Renal cortical epithelial cell (primary cell): ENCODE data around the gene KRT33A. TPM values are rescaled to one million over a fixed set of nuclear protein-coding genes. Genes with fewer than 3 reads are reported as not detected.

ENCODE experiments used
- DNase-seq: peaks from one replicate; pipeline ENCODE4 v3.0.0-alpha.2; 2011; ENCODE audit warnings: low read depth
- total RNA-seq: library from RNA; depleted of rRNA; stranded (reverse); fragments of >200 nt; gene quantifications from 2 replicates; pipeline ENCODE4 v1.2.3, GENCODE V29; 2014

The KRT33A gene
- total RNA-seq, 1 donor from 2014 or later, result not detected

DNA sequence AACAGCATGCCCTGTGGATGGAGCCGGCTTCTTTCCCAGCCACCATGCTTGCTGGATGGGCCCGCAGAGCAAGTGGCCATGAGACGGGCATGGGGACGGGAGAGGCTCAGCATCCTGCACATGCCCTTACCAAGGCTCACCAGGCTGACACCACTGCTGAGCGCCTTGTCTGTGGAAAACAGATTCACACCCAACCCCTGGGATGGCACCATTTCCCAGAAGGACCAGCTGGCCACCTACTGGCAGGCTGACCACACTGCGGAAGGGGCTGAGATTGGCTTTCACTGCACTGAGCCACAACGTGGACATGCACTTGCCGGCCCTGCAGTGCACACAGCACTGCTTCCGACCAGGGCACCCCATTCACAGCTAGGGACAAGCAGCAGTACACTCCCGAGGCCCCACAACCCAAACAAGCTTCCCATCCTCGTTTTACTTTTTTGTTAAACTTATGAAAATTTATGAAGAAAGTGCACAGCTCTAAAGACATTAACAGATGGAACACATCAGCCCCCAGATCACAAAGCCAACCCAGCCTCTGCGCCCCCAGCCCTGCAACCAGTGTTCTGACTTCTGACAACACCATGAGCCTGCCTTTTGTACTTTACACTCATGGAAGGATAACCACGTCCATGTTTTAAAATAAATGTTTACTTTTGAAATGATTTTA lies 21.2 kb downstream of the KRT33A start:
- DNase-seq, result peak; percentile 44

DNA sequence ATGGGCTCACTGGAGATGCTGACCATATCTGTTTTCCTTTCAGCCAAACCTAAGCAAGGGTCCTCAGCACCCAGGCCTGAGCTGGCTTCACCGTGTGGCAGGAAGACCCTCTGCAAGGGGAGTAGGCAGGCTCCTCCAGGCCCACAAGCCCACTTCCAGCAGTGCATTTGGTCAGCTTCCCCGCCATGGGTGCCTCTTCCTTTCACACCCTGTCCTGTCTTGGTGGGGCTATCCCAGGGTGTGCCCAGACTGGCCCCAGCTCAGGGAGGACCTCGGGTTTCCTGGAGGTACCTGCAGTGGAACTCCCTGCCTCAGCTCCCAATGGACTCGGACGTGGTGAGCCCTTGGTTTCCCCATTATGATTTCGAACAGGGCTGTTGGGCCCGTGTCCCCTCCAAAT lies 22.4 kb downstream of the KRT33A start:
- DNase-seq, result no peak

DNA sequence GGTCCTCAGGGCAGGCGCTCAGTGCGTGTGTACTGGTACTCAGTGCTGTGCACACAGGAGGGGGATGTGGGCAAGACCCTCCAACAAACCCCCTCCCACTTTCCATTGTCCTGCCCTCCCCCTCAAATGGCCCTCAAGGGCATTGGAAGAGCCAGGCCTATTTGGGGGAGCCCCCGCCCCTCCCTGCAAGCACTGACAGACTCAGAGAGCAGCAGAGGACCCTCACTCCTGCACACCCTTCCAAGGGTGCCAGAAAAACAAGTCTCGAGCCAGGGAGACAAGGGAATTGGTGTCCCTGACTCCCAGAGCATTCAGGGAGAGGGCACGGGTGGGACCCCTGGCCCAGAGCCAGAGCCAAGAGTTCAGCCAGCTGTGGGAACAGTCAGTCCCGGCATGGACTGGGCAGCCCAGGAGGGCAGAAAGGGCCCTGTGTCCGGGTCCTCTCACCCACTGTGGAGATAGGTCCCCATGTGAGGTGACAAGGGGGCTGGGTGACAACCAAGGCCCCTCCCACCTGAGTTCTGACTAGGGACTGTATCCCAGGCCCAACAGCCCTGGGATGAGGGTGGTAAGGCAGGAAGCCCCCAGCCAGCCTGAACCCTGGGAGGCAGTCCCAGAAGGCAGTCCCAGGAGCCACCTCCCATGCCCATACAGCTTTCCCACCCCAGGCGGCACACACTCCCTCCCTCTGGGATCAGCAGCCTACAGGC lies 23.1 kb downstream of the KRT33A start:
- no peak for DNase-seq

- DNase-seq, result no peak
Observed at GRCh38 chr17:41326173-41327145, 24.2 kb downstream of the KRT33A start.

DNA sequence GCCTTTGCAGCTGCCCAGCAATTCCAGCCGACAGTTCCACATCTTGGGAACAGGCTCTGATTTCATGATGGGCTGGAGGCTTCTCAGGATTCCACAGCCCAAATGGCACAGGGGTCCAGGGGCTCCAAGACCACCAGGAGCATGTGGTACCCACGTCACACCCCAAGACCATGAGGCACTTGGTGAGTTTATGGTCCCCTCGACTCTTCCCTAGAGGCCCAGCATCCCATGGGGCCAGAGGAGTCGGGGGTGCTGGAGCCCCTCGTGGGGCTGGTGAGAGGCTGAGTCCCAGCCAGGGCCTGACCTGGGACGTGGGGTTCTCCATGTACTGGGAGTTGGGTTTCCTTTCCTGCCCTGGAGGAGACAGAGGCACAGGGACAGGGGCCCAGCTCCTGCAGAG lies 25.0 kb downstream of the KRT33A start:
- no peak for DNase-seq

GRCh38 chr17:41325126-41325525 lies 25.5 kb downstream of the KRT33A start:
- no peak for DNase-seq

- DNase-seq, result no peak
Observed at GRCh38 chr17:41324180-41325075, 26.2 kb downstream of the KRT33A start.

DNA sequence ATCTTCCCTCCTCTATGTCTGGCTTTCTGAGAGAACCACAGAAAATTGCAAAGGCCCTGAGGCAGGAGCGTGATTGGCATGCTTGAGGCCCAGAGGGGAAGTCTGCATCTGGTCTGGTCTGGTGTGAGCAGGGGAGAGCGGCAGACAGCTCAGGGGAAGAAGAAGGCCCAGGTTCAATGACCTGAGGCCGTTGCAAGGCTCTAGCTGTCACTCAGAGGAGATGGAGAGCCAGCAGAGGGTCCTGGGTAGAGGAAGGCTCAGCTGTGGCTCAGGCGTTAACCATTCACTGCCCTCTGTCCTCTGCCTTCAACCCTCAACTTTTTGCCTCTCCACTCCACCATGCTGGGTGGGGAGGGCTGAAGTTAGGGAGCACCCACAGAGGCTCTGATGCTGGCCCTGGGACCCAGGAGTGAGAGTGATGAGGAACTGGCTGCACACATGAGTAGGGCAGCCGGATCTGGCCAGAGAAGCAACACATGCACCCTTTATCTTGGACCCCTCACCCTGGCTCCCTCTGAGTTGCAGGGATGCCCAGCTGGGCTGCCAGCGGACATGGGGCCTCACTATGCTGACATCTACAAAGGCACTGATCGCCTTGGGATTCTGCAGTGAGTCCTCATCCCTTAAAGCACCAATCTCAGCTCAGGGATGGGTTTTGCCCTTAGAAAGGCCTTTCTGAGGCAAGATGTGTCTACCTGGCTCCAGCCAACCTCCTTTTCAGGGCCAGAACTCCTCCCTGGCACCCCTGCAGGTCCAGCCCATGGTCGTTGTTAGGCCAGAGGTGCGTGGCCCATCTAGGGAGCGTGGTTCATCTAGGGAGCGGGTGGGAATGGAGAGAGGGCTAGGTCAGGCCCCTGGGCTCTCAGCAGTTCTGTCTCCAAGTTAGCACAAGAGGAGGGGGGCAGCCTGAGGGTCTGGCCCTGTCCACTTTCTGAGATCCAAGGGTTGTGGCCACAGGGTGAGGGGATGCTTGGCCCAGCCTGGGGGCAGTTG lies 27.4 kb downstream of the KRT33A start:
- DNase-seq, result no peak

- peak; percentile 79 for DNase-seq
Observed at GRCh38 chr17:41322094-41322902, 28.3 kb downstream of the KRT33A start.

- DNase-seq, result no peak
Observed at GRCh38 chr17:41318231-41318630, 32.4 kb downstream of the KRT33A start.

GRCh38 chr17:41315814-41316445 lies 34.7 kb downstream of the KRT33A start:
- DNase-seq, result peak; percentile 27

GRCh38 chr17:41315204-41315794 lies 35.3 kb downstream of the KRT33A start, which contains the start of gene KRTAP17-1:
KRTAP17-1 (minus strand) TSS chr17:41315710; CDS start chr17:41315650, 60 bp downstream.
- DNase-seq, result no peak

GRCh38 chr17:41311111-41311510 lies 39.5 kb downstream of the KRT33A start:
- DNase-seq, result no peak

GRCh38 chr17:41308918-41309359 lies 41.7 kb downstream of the KRT33A start, which contains the start of gene KRTAP16-1:
KRTAP16-1 (minus strand) TSS chr17:41309309; CDS start chr17:41309253, 56 bp downstream.
- no peak for DNase-seq

GRCh38 chr17:41308251-41308917 lies 42.2 kb downstream of the KRT33A start:
- DNase-seq, result peak; percentile 16

- peak; percentile 88 for DNase-seq
Observed at GRCh38 chr17:41307647-41308046, 43.0 kb downstream of the KRT33A start.

DNA sequence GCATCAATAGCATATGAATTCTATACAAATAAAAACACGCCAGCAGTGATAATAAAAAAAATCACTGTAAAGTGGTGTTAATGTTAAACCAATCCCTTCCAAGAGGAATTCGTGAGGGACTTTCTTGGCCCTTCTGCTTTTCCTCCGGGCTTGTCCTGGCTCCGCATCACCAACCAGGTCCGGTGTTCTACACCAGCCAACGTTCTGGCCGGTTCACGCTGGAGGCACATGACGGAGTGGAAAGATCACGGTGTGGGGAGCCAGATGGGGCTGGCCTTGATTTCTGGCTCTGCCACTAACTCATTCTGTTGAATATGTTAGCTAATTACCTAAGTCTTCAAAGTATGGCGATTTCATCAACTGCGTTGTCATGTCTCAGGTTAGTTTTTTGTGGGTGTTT lies 46.5 kb downstream of the KRT33A start:
- peak; percentile 32 for DNase-seq
